Ureter (tissue), 1 donor: ENCODE results near the gene CCR9. TPM values are rescaled to one million over a fixed set of nuclear protein-coding genes. Genes with fewer than 3 reads are reported as not detected.

Source experiments
- DNase-seq: peaks from one replicate; pipeline ENCODE4 v3.0.0-alpha.2; 2020; ENCODE audit warnings: low spot score
- total RNA-seq: library from RNA; stranded (reverse); gene quantifications from one replicate; pipeline ENCODE4 v1.2.4, GENCODE V29; 2023
- donor health status: DM: yes; HTN: yes; CAD: no.

The CCR9 gene
- total RNA-seq, 1 donor from 2014 or later, result not detected

- DNase-seq, result no peak
Observed at GRCh38 chr3:45952456-45952855, 66.1 kb downstream of the CCR9 start.

Other genes starting within 250 kb of the CCR9 start
- gene SACM1L, start 197.1 kb upstream of the CCR9 start, total RNA-seq, result 62.5 TPM
- gene SLC6A20, start 90.0 kb upstream of the CCR9 start, total RNA-seq, result not detected
- 24.5 TPM for gene LZTFL1, start 44.4 kb upstream of the CCR9 start, total RNA-seq
- gene CXCR6, start 56.9 kb downstream of the CCR9 start, total RNA-seq, result 3.1 TPM
- 62.0 TPM for gene FYCO1, start 109.3 kb downstream of the CCR9 start, total RNA-seq
- 0.70 TPM for gene XCR1, start 140.9 kb downstream of the CCR9 start, total RNA-seq